GM18520 (cell line): ENCODE data around the gene CUEDC1.
"Not testable (repeated sequence)": the region's sequence is repeated elsewhere in the genome, so short reads cannot be mapped to it uniquely, and the experiment has no call there.

Experiments
- ATAC-seq: cut with Tn5 transposase; IDR thresholded peaks from one replicate; pipeline ENCODE4 v1.9.1; 2021; ENCODE audit not compliant: unreplicated experiment

The CUEDC1 gene

DNA sequence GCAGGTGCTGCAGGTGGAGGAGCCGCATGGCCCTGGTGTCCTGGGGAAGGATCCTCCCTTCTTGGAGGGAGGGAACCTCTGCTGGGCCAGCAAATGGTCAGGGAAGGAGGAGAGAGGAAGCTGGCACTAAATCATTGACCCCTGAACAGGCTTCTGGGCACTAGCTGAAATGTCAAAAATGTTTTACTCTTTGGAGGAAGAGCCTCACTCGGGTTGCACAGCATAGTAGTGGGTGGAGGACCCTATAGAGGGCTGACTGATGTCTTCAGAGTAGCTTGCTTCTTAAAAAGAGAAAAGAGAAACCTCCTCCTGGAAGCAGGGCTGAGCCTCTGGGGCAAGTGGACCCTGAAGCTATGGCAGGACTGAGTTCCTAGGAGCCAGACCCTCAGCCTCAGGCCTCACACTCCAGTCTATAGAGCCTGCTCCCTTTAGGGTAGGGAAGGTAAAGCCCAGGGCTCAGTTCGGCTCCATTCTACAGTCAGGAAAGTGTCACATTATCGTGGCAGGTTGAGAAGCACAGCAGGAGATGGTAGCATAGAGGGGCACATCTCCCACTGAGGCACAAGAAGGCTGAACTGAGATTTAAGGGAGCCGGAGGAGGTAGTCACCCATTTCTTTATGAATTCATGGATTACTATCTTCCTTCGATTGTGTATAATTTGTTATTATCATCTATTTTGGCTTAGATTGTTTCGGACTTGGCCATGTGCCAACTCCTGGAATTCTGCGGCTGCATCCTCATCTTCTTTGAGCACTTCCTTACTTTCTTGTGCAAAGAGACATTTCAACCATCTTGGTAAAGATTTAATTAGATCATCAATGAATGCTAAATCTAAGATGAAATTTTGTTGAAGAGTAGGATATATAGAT, 7.3 kb upstream of the CUEDC1 start:
- ATAC-seq = no peak

DNA sequence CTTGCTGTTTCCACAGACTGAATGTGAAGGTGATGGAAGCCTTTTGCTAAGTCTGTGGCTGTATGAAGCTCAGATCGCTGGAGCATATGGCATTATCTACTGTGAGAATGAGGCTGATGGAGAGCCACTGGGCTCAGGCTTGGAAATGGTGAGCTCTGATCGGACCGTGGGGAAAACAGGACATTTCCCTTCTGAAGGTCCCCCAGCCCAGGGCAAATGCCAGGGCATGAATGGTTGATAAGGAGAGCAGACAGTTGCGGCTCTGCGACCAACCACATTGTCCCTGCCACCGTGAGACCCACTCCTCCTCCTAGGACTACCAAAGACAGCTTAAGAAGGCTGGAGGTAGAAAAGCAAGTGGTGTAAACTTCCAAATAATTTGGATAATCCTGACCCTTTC, 4.7 kb upstream of the CUEDC1 start:
- ATAC-seq = no peak

DNA sequence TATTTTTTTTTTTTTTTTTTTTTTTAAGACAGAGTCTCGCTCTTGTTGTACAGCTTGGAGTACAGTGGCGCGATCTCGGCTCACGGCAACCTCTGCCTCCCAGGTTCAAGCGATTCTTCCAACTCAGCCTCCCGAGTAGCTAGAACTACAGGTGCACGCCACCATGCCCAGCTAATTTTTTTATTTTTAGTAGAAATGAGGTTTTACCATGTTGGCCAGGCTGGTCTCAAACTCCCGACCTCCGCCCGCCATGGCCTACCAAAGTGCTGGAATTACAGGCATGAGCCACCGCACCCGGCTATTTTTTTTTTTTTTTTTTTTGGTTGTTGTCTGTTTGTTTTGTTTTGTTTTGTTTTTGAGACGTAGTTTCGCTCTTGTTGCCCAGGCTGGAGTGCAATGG, 3.2 kb upstream of the CUEDC1 start:
- ATAC-seq = not testable (repeated sequence)

DNA sequence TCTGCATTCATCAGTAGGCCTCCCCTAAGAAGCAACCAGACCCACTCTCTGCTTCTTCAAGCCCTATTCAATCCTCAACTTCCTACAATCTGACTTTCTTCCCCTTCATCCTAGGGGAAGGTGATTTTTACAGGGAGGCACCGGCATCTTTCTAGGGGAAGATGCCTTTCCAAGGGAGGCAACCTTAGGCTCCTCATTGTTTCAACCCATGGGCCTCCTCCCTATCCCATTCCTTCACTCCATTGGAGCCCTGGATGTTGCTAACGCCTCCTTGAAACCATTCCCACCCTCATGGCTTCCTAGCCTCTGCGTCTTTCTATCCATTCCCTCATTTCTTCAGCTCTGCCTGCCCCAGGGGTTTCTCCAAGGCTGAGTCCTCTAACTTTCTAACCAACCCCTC, 2.7 kb upstream of the CUEDC1 start:
- ATAC-seq = no peak

DNA sequence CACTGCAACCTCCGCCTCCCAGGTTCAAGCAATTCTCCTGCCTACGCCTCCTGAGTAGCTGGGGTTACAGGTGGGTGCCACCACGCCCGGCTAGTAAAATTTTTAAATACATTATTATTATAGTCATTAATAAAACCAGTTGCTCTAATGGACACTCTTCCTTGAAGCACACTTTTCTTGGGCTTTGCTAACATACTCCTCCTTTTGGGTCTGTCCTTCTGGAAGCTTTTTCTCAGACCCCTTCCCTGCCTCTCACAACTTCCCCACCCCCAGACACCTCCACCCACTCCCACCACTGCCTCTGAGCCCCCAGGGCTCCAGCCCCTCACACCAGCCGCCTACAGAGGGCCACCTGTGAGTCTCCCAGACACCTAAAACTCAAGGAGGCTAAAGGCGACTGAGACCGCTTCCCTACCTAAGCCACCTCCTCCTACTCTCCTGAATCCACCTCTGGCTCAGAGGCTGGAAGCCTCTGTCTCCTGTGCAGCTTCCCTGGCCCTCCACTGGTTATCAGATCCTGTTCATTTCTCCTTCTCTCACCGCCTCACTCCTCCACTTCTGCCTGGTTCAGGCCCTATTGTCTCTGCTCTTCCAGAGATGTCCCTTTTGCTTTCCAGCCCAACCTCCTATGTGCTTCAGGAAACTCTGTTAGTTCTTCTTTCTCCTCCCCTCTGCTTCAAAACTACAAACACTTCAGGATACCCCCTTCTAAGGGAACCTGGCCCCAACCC, 2.1 kb upstream of the CUEDC1 start:
- no peak for ATAC-seq

DNA sequence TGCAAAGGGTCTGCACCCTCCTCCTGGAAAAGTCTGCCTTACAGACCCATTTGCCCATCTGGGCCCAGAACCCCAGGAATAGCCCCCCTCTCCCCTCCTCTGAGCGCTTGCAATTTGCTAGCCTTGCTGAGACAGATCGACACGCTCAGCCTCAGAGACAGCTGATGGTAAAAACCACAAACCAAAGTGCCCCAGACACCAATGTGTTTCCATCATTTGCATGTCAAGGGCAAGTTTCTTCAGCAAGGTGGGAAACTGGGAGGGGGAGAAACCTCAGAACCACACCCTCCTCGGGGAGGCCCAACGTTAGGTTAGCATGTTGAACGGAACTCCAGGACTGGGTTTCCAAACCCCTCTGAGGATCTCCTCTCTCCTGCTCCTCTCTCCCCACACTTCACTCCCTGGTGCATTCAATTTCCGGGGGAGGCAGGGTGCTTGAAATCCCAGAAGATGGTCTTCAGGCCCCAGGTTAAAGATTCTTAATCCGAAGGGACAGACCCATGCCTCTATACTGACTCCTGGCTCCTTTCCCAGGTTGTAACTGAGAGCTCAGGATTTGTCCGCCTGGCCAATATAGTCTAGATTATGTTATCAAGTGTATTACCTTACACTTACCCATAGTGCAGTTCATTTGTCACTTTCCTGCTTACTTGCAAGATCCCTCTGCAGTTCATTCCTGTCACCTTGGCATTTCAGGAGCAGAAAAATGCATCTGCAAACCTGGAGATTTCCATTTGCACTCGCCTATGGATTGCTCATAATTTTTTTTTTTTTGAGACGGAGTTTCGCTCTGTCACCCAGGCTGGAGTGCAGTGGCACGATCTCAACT, 1.3 kb upstream of the CUEDC1 start:
- ATAC-seq = peak; percentile 73

DNA sequence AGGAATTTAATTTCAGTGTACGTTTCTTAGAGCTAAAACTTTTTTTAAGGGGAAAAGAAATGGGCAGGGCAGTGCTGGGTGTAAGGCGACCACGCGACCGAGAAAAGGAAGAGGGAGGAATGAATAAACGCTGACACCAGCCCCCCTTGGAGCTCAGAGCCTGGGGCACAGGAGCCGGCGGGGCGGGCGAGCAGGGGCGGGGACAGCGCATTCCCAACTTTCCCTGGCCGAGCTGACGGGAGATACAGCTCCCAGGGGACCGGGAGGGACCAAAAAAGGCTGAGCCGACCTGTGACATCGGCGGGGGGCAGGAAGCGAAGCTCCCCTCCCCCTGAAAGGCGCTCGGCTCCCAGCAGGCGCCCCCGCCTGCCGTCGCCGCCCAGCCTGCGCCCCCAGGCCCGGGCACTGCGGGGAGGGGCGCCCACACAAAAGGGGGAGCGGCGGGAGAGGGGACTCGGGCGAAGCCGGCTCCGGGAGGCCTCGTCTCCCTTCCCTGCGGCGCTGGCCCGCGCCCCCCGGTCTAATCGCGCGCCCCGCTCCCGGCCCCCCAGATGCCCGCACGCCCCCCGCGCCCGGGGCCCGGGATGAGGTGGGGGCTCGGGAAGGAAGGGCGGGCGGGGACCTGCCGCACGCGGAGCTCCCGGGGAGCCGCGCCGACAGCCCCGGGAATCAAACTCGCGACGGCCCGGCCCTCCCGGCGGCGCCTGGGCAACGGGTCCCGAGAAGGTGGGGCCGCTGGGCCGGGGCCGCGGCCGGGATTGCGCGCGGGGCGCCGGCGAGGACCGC, 622 bp downstream of the CUEDC1 start:
- ATAC-seq = no peak

DNA sequence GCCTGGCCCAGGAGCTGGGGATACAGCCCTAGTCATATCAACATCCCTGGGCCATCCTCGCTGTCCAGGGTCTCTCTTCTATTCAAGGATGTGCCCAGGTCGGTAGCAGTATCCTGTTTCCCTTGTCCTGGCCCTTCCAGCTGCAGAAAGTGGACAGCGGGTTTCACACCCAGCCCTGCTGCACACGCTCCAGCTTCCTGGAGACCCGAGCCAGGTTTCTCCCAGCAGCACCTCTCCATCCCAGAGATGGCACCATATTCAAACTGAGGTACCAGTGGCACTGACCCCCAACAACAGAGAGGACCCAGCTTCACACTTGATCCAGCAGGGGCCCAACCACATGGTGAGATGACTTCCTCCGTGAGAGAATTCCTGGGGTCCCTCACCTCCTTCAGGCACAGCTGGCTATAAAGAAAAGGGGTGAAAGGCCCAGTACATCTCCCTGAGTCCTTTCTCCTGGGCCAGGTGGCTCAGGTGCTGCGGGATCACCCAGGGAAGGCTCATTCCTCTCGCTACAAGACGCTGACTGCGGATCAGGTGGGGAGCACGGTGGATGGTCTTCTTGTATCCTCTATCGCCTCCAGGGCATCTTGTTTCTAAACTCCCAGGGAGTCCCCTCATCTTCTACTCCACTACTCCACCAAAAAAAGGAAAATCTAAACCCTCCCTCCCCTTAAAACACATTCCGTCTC, 1.4 kb downstream of the CUEDC1 start:
- no peak for ATAC-seq

DNA sequence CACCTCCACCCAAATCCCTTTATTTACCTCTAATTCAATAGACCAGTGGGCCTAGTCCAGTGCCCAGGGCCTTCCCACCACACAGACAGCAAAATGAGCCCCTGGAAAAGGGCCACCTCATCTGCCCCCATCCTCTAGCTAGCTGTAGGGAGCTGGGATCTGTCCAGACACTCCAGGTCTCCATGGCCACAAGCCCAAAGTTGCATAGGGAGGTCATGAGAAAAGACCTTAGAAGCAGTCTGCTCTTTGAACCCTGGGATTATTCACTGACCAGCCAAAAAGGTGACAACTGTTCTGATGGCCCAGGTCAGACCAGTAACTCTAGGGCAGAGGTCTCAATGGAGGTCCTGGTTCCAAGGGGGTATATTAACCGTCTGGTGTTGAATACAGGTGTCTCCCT, 2.0 kb downstream of the CUEDC1 start:
- no peak for ATAC-seq

DNA sequence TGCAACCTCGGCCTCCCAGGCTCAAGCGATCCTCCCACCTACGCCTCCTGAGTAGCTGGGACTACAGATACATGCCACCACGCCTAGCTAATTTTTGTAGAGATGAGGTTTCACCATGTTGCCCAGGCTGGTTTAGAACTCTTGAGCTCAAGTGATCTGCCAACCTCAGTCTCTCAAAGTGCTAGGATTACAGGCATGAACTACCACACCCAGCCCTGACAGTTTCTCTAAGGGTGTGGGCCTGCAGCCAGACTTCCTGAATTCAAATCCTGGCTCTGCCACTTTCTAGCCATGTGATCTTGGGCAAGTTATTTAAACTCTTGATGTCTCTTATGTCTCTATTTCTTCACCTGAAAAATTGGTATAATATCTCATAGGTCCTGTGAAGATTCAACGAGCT, 5.6 kb downstream of the CUEDC1 start:
- ATAC-seq = no peak

DNA sequence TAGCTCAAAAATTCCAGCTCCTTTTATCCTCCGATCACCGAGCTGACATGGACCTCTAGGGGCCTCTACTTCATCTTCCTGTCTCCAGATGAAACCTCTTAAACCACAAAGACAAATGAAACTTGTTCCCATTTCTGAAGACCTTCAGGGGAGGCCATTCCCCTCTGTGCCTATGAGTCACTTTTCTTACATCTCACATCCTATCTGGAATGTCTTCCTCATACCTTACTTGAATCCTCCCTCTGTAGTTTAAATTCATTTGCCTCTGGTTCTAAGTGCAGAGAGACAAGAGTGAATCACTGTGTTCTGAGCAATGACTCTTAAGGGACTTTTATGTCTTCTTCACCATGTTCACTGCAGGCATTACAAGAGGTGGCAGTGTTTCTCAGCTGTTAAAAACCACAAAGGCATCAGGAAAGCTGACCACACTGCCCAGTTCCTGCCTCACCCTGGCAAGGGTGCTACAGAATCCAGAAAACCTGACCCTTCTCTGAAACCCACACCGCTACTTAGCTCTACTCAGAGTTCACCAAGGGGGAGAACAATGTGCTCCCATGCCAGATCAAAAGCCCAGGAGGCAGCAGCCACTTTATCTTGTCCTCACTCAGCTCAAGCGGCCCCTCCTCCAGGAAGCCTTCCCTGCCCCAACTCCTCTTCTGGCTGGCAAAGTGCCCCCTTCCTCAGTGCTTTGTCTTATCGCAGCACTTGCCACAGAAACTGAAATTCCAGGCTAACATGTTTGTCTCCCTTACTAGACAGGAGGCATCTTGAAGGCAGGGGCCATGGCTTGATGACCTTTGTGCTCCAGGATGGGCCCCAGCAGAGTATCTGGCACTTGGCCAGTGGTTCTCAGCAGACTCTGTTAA, 6.4 kb downstream of the CUEDC1 start:
- ATAC-seq = no peak

DNA sequence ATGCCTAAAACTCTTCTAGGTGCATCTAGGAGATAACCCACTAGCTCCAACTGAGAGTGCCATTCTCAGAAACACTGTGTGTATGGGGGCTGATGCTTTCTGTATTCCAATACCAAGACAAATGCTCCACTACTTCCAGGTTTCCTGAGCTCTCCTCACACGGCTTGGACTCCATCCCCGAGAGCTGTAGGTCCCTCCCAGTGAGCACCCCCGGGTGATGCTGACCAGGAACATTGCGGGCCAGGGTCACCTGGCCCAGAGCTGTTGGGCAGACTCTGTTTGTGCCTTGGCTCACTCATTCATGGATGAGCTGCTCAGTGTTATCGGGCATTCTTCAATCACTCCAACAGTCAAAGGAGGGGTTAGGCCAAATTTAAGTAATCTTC, 7.0 kb downstream of the CUEDC1 start:
- ATAC-seq = no peak

DNA sequence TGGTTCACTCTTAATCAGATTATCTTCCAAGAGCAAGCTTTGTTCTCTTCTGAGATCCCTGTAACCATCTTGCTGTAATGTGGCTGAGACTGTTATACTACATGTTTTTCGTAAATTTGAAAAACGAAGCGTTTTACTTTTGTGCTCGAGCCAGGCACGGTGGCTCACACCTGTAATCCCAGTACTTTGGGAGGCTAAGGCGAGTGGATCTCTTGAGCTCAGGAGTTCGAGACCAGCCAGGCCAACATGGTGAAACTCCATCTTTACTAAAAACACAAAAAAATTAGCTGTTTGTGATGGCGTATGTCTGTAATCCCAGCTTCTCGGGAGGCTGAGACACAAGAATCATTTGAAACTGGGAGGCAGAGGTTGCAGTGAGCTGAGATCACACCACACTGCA, 7.8 kb downstream of the CUEDC1 start:
- no peak for ATAC-seq

DNA sequence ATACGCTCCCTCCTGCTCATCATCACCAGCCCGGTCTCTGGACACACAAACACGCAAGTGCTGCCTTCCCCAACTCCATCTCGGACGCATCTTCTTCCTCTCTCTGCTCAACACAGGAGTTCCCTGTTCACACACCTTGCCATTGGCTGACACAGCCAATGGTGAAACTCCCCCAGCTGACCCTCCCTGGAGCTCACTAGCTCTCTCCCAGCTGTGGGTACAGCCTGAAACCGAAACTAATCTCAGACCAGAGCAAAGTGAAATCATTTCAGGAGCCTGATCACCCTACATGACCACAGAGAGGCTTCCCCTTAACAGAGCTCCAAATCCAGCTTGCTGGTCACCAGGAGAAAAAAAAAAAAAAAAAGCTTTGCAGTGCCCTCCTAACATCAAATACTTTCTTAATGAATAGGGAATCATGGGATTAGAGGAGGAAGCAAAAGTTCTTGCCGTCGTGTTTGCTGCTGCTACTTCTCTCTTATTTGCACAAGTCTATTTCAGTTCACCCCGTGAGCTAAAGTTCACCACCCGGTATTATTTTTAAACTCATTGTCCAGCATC, 8.3 kb downstream of the CUEDC1 start:
- ATAC-seq = peak; percentile 76

DNA sequence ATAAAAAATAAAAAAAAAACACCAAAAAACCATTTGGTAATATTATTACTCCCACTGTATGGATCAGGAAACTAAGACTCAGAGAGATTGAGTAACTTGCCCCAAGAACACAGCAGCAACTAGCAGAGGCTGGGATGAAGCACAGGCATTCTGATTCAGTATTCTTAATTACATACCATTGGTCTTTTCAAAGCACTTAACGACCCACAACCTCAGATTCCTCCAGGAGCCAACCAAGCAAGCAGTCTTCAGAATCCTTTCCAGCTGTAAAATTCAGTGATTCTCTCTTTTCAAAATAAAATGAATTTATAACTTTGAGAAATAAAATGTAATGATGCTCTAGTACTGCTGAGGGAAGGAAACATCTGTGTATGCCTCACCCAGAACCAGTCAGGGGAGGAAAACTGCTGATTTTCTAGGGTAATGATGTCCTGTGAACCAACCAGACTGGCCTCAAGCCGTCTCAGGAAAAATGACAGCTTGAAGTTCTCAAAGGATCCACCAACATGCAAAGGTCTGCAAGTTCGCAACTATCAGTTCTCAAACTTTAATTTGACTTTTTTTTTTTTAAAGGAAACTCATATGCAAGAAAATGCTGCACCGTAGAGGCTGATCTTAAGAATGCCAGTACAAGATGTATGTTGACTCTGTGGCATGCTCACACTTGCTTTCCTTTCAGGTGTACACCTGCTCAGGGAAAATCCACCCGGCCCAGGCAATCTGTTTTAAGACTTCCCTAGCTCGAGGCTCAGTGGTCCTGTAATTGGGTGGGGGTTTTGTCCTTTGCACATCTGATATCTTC, 9.0 kb downstream of the CUEDC1 start:
- no peak for ATAC-seq

DNA sequence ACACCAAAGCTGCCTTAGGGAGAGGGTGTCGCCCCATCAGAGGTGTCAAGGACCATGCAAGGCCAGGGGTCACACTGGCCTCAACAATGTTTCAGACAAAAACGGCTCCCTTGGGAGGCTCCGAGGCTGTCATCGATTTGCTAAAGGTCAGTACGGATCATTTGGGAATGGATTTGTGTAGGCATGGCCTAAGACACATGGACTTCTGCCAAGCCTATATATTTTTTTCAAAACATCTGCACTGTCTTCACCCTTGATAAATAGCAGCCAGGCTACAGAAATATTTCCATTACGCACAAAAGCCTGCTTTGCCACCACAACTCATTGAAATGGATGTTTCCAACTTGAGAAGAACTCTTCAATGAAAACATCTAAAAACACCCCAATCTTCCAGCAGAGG, 10.3 kb downstream of the CUEDC1 start:
- no peak for ATAC-seq

DNA sequence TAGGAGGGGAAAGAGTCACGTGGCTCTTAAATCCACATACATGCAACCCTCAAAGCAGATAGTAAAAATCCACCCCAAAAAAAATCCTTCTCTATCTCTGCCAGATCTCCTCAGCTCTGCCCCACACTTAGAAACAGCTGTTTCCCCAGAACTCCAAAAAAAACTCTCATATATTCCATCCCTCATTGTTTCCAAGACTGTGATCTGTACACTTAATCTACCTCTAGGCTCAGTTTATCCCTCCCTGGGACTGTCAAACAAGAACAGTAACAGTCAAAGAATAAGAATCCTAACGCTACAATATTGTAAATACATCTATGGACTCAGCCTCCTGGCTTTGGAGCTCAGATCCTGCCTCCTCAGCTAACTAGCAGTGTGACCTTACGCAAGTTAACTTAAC, 11.6 kb downstream of the CUEDC1 start:
- ATAC-seq = no peak

DNA sequence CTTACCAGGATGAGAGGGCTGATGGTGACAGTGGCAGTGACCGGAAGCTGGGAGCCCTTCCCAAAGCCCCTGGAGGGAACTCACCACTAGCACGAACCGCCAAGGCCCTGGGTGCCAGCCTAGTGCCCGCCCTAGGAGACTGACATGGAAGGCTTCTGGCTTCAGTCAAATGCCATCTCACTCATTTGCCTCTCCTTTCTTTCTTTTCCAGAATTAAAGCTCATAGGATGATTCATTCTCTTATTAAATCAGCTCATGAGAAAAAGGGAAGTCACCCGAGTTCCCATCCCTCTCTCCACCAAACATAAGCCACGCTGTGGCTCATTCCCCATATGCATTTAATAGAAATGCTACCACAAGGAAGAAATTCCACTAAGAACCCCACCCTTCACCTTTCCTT, 12.1 kb downstream of the CUEDC1 start:
- no peak for ATAC-seq
